Fibroblast of mammary gland (primary cell): ENCODE results near the gene KIF7.

Experiments used
- DNase-seq: peaks from one replicate; pipeline ENCODE4 v3.0.0-alpha.2; 2010; ENCODE audit warnings: low read depth
- H3K4me3 ChIP-seq: 2 replicates; pipeline ENCODE4 v1.5.1; 2011; ENCODE audit warnings: low read depth, mild to moderate bottlenecking, low read length, moderate library complexity; ENCODE audit not compliant: control insufficient read depth
- CTCF ChIP-seq: conservative IDR thresholded peaks from 2 replicates; pipeline ENCODE4 v1.5.1; 2011; ENCODE audit warnings: low read depth, low read length, inconsistent platforms; ENCODE audit not compliant: control insufficient read depth, insufficient read depth

Gene KIF7

GRCh38 chr15:89630974-89631901 lies 24.0 kb downstream of the KIF7 start:
- no peak overlapping the region for H3K4me3 ChIP-seq
- TF ChIP-seq CTCF, result no peak
- no peak for DNase-seq

- no peak for DNase-seq
- no peak overlapping the region for H3K4me3 ChIP-seq
- no peak for TF ChIP-seq CTCF
These were observed 25.0 kb downstream of the KIF7 start for GRCh38 chr15:89630260-89630659.

- no peak for TF ChIP-seq CTCF
These were observed 25.4 kb downstream of the KIF7 start for GRCh38 chr15:89629829-89630228.

GRCh38 chr15:89628806-89629715 lies 26.2 kb downstream of the KIF7 start:
- DNase-seq, result no peak
- no peak overlapping the region for H3K4me3 ChIP-seq
- TF ChIP-seq CTCF, result no peak

More at GRCh38 chr15:89629829-89630228, 25.4 kb downstream of the KIF7 start:
- no peak for DNase-seq
- no peak overlapping the region for H3K4me3 ChIP-seq

GRCh38 chr15:89628301-89628700 lies 27.0 kb downstream of the KIF7 start:
- no peak overlapping the region for H3K4me3 ChIP-seq
- DNase-seq, result no peak
- no peak for TF ChIP-seq CTCF

- DNase-seq, result no peak
- TF ChIP-seq CTCF, result no peak
- no peak overlapping the region for H3K4me3 ChIP-seq
These were observed 27.9 kb downstream of the KIF7 start for GRCh38 chr15:89627256-89627970.
